Immature natural killer cell (primary cell): ENCODE results near the gene YWHAB. TPM values are rescaled to one million over a fixed set of nuclear protein-coding genes. Genes with fewer than 3 reads are reported as not detected.

Experiments used
- DNase-seq, 3 donors: peaks; one replicate each; pipeline ENCODE4 v3.0.0; 2022; ENCODE audit warnings: mixed read lengths in 1 of 3
- H3K27ac Mint-ChIP-seq, 6 donors: one replicate each; pipeline ENCODE4 v1.8.0; 2020; ENCODE audit warnings: mixed read lengths in 6 of 6, mild to moderate bottlenecking in 5 of 6, inconsistent platforms in 4 of 6, moderate library complexity in 3 of 6
- H3K27me3 Mint-ChIP-seq, 3 donors: one replicate each; pipeline ENCODE4 v1.8.0; 2020 to 2021; ENCODE audit warnings: low read depth in 3 of 3, mild to moderate bottlenecking in 3 of 3, mixed read lengths in 3 of 3, moderate library complexity in 3 of 3, inconsistent platforms in 1 of 3
- H3K36me3 Mint-ChIP-seq, 3 donors: one replicate each; pipeline ENCODE4 v1.8.0; 2020; ENCODE audit warnings: mixed read lengths in 3 of 3, inconsistent platforms in 2 of 3, mild to moderate bottlenecking in 2 of 3
- H3K4me1 Mint-ChIP-seq, 2 donors: one replicate each; pipeline ENCODE4 v1.8.0; 2020; ENCODE audit warnings: inconsistent platforms in 2 of 2, mild to moderate bottlenecking in 2 of 2, mixed read lengths in 2 of 2, moderate library complexity in 1 of 2
- H3K4me3 Mint-ChIP-seq, 5 donors: one replicate each; pipeline ENCODE4 v1.8.0; 2020; ENCODE audit warnings: mild to moderate bottlenecking in 5 of 5, mixed read lengths in 5 of 5, inconsistent platforms in 3 of 5, moderate library complexity in 3 of 5
- H3K9me3 Mint-ChIP-seq, 6 donors: one replicate each; pipeline ENCODE4 v1.8.0; 2020; ENCODE audit warnings: mild to moderate bottlenecking in 6 of 6, mixed read lengths in 6 of 6, inconsistent platforms in 4 of 6, moderate library complexity in 3 of 6
- polyA plus RNA-seq, 3 donors: library from polyadenylated mRNA; unstranded; fragments of 300-500 nt; fragmentation: Illumina TruSeq; gene quantifications; one replicate each; pipeline ENCODE4 v1.2.3, GENCODE V29; 2021

YWHAB gene
- polyA plus RNA-seq, 3 donors from 2014 or later = 541 to 648 (median 556) TPM

DNA sequence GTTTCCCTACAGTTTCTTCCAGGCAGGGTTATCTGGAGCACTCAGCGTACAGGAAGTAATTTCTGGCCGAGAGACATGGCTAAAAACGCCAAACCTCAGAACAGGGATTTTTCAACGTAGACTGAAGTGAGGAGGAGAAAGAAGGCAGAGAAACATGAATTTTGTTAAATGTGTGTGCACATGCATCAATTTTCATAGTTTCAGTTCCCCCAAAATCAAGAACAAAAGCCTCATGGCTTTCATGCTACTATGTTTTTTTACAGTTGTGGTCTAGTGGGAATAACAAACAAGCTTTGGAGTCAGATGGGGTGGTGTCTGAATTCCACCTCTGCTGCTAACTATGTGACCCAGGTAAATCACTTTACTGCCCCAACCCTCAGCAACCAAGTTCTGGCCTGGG is 69.8 kb downstream of the YWHAB start:
- H3K9me3 Mint-ChIP-seq = no peaks in the 10 kb centered on the region
- no peak overlapping the region for H3K27ac Mint-ChIP-seq
- peaks cover 0 to 5% (median 2%) of the 10 kb centered on the region in 3 donors for H3K27me3 Mint-ChIP-seq
- H3K4me3 Mint-ChIP-seq = no peak overlapping the region
- DNase-seq = no peak
- H3K36me3 Mint-ChIP-seq = peaks cover 25 to 49% (median 43%) of the 10 kb centered on the region in 3 donors
- H3K4me1 Mint-ChIP-seq = peaks cover 15 to 39% of the 10 kb centered on the region in 2 donors

DNA sequence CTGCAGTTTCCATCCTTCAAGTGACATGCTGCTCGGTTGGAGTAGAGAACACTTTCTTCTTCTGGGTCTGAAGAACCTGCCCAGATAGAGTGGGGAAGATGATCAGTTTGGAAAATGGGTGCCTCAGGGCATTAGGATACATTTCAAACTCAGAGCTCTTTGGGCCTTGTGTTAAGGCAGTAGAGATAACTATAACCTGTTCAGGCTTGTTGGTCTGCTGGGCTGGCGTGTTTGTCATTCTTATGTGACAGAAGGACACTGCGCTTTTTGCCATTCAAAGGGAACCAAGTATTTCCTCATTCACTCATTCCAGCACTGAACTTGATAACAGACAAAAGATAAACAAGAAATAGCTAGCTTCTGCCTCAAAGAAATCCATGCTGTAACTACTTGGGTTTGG is 70.9 kb downstream of the YWHAB start:
- peaks cover 25 to 40% (median 37%) of the 10 kb centered on the region in 3 donors for H3K36me3 Mint-ChIP-seq
- no peak overlapping the region for H3K4me3 Mint-ChIP-seq
- H3K9me3 Mint-ChIP-seq = no peaks in the 10 kb centered on the region
- H3K27me3 Mint-ChIP-seq = peaks cover 0 to 5% (median 2%) of the 10 kb centered on the region in 3 donors
- no peak overlapping the region for H3K27ac Mint-ChIP-seq
- DNase-seq = no peak
- peaks cover 22 to 47% of the 10 kb centered on the region in 2 donors for H3K4me1 Mint-ChIP-seq

Other genes with a start within 250 kb of the YWHAB start
- 100 to 1,000 TPM in 2 of 3 donors, 10 to 100 TPM in 1; 96.9 to 150 (median 124) TPM for gene ADA, start 234.0 kb upstream of the YWHAB start, polyA plus RNA-seq
- not detected for gene CCN5, start 170.3 kb upstream of the YWHAB start, polyA plus RNA-seq
- not detected for gene KCNK15, start 139.8 kb upstream of the YWHAB start, polyA plus RNA-seq
- not detected for gene RIMS4, start 75.2 kb upstream of the YWHAB start, polyA plus RNA-seq
- gene PABPC1L, start 24.4 kb downstream of the YWHAB start, polyA plus RNA-seq = under 1 TPM in 1 of 3 donors, not detected in 2; 0.99 TPM
- 10 to 100 TPM; 13.4 to 30.0 (median 24.8) TPM for gene TOMM34, start 74.7 kb downstream of the YWHAB start, polyA plus RNA-seq
- 100 to 1,000 TPM; 122 to 256 (median 133) TPM for gene STK4, start 80.8 kb downstream of the YWHAB start, polyA plus RNA-seq
- gene KCNS1, start 215.4 kb downstream of the YWHAB start, polyA plus RNA-seq = under 1 TPM in 1 of 3 donors, not detected in 2; 0.04 TPM
- not detected for gene WFDC5, start 229.5 kb downstream of the YWHAB start, polyA plus RNA-seq
- not detected for gene WFDC12, start 238.8 kb downstream of the YWHAB start, polyA plus RNA-seq